Right lobe of liver (tissue), 6 donors: ENCODE data around the gene LDLRAD4. TPM values are rescaled to one million over a fixed set of nuclear protein-coding genes. Genes with fewer than 3 reads are reported as not detected.

ENCODE experiments used
- ATAC-seq, 4 donors: fragments of 200-7000 bp; cut with Tn5 transposase; one replicate each; pipeline ENCODE4 v1.9.1; 2020; ENCODE audit warnings: mild to moderate bottlenecking in 4 of 4, moderate library complexity in 4 of 4
- DNase-seq, 3 donors: peaks; one replicate each; pipeline ENCODE4 v3.0.0-alpha.2; 2020
- H3K27ac ChIP-seq, 3 donors: fragments of 200-600 bp; one replicate each; pipeline ENCODE4 v1.8.0; 2022
- H3K27me3 ChIP-seq, 2 donors: fragments of 200-600 bp; one replicate each; pipeline ENCODE4 v1.8.0; 2022
- H3K36me3 ChIP-seq, 4 donors: fragments of 200-600 bp; sonication (generic) in 1 of 4; one replicate each; pipeline versions ENCODE4 v1.5.1 to v1.8.0; 2017 to 2022; ENCODE audit warnings: control low read depth in 1 of 4
- H3K4me1 ChIP-seq, 4 donors: fragments of 200-600 bp; sonication (generic) in 1 of 4; one replicate each; pipeline versions ENCODE4 v1.5.1 to v1.8.0; 2017 to 2022; ENCODE audit warnings: control low read depth in 1 of 4
- H3K4me3 ChIP-seq, 3 donors: fragments of 200-600 bp; one replicate each; pipeline ENCODE4 v1.8.0; 2022
- H3K9me3 ChIP-seq, 4 donors: fragments of 200-600 bp; sonication (generic) in 1 of 4; one replicate each; pipeline versions ENCODE4 v1.5.1 to v1.8.0; 2017 to 2022; ENCODE audit warnings: control low read depth in 1 of 4
- CTCF ChIP-seq, 4 donors: fragments of 200-600 bp in 3 of 4; fragments of 450-650 bp in 1 of 4; IDR thresholded peaks; one replicate each; pipeline versions ENCODE4 v1.5.1 to v1.8.0; 2016 to 2022; ENCODE audit warnings: antibody characterized with exemption in 4 of 4, mild to moderate bottlenecking in 2 of 4
- POLR2A ChIP-seq: fragments of 450-650 bp; IDR thresholded peaks from one replicate; pipeline ENCODE4 v1.6.1; 2017; ENCODE audit warnings: antibody characterized with exemption, mild to moderate bottlenecking
- WGBS: methylation state at CpG from one replicate; pipeline ENCODE4 v1.1.6; 2018; ENCODE audit warnings: low coverage, low lambda C conversion rate; ENCODE audit not compliant: insufficient coverage; ENCODE audit errors: missing lambda C conversion rate; 5-methylcytosine and 5-hydroxymethylcytosine counted together
- intact Hi-C, 2 donors: fragments of 100-400 bp; cut with DNase I; formaldehyde crosslinking; loops; one replicate each; pipeline versions ENCODE4 v1.11.2 to v1.14.1; 2022
- total RNA-seq, 6 experiments: library from RNA; depleted of rRNA in 2 of 6; stranded (reverse); fragments of >200 nt in 2 of 6; fragmentation: NEBNext Ultra II Directional in 3 of 6; extraction: Animal tissue kit (Norgen Biotek cat#: 25700) in 3 of 6; gene quantifications; one replicate each; pipeline versions ENCODE4 v1.1.0 to v1.2.4, GENCODE V29; 2016 to 2023
- donor health status: DM: no; HTN: yes; CAD: no.
- donor health status: DM: no; HTN: no; CAD: no.
- donor health status: DM: no; HTN: no; CAD: no.
- donor health status: DM: no; HTN: yes; CAD: no.
- donor health status: DM: no; HTN: yes; CAD: no.

The LDLRAD4 gene
- total RNA-seq, 6 experiments from 2014 or later = 10.6 to 66.4 (median 18.7) TPM

GRCh38 chr18:13300029-13300428 lies 81.5 kb downstream of the LDLRAD4 start:
- Histone ChIP-seq H3K4me1 (no peaks in the 10 kb centered on the region), H3K4me3 (no peak overlapping the region), H3K27me3 (no peaks in the 10 kb centered on the region), H3K9me3 (no peaks in the 10 kb centered on the region), H3K27ac (no peak overlapping the region), H3K36me3 (no peaks in the 10 kb centered on the region)
- DNase-seq (no peak), ATAC-seq (no peak)
- TF ChIP-seq POLR2A (no peak), CTCF (IDR thresholded peaks at IDR 0.05) (no peak)
- intact Hi-C loops = no loop called here
- WGBS = no CpG with 5 or more reads among the region's 6 CpGs

DNA sequence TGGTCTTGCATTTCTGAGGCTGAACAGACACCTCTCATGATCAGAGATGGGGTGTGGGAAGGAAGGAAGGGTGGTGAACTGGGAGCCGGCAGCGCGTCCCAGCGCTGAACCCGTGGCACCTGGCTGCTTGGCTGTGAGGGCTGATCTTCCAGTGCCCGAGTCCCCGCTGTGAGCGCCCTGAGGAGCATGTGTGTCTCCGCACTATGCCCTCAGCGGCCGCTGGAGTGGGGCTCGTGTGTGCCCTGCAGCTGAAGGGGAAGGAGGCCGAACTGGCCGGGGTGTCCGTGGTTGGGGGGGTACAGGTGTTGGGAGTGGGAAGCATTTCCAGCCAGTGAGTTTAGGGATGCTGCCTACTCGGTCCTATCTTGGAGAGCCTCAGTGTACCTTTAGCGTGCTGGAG lies 82.2 kb downstream of the LDLRAD4 start:
- WGBS = 75% methylated on average over 2 of the region's 17 CpGs
- TF ChIP-seq CTCF (IDR thresholded peaks at IDR 0.05) (no peak), POLR2A (no peak)
- Histone ChIP-seq H3K36me3 (no peaks in the 10 kb centered on the region), H3K4me1 (no peaks in the 10 kb centered on the region), H3K27me3 (no peaks in the 10 kb centered on the region), H3K4me3 (no peak overlapping the region), H3K27ac (no peak overlapping the region), H3K9me3 (no peaks in the 10 kb centered on the region)
- intact Hi-C loops = no loop called here
- DNase-seq (no peak), ATAC-seq (no peak)

DNA sequence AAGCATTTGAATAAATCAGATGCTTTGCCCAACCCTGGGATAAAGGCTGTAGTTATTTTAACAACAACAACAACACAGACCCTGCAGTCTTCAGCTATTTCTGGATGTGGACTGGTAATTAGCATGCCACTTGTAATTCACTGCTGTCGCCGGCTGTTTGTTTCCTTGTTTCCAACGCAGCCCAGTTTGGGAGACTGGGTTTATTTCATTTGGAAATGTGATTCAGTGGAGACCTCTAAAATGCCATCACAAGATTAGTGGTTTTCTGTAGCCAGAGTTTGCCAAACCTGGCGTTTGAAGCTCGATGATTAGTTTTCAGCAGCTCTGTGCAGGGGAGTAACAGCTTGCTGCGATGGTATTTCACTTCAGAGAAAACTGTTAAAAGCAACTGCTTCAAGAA lies 83.5 kb downstream of the LDLRAD4 start:
- Histone ChIP-seq H3K4me3 (no peak overlapping the region), H3K27me3 (no peaks in the 10 kb centered on the region), H3K9me3 (no peaks in the 10 kb centered on the region), H3K27ac (no peak overlapping the region), H3K4me1 (no peaks in the 10 kb centered on the region), H3K36me3 (no peaks in the 10 kb centered on the region)
- 70% methylated on average over 6 of the region's 6 CpGs for WGBS
- intact Hi-C loops = no loop called here
- DNase-seq (no peak), ATAC-seq (no peak)
- TF ChIP-seq POLR2A = no peak
- TF ChIP-seq CTCF (IDR thresholded peaks at IDR 0.05) = no peak

DNA sequence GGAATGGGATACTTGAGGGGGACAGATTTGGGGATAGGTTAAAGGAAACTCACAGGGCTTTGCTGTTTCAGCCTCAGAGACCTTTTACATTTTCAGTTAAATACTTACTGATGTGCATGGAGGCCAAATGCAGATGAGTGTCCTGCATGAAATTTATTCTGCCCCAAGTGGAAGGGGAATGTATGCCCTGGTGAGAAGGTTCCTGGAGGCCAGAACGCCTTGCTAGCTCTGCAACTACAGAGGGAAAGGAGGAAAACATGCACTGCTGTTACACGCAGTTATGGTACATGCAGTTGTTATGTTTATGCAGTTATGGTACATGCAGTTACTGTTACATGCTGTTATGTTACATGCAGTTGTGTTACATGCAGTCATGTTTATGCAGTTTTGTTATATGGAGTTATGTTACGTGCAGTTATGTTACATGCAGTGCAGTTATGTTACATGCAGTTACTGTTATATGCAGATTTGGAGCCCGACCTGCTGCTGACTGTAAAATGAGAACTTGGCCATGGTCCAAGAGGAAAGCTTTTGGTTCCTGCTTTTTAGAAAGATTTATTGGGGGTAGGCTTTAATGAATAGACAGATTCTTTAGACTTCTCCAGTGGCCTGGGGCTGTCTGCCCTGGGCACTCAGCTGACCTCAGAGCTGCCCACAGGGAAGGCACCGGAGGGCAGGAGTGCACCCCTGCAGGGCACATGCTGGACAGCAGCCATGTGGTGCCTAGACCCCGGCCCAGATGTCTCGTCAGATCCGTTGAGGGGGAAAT lies 84.1 kb downstream of the LDLRAD4 start:
- no peaks in the 10 kb centered on the region for H3K36me3 ChIP-seq
- DNase-seq (no peak), ATAC-seq (peak in 3 of 4 donors; percentile 30 to 53 (median 40))
- no peaks in the 10 kb centered on the region for H3K9me3 ChIP-seq
- H3K27me3 ChIP-seq = no peaks in the 10 kb centered on the region
- intact Hi-C loops = no loop called here
- no peak overlapping the region for H3K27ac ChIP-seq
- H3K4me1 ChIP-seq = no peaks in the 10 kb centered on the region
- WGBS = 43% methylated on average over 4 of the region's 8 CpGs
- no peak overlapping the region for H3K4me3 ChIP-seq
- TF ChIP-seq CTCF (IDR thresholded peaks at IDR 0.05) = no peak
- TF ChIP-seq POLR2A = no peak
